H1 (cell line): Measurements from ENCODE around the gene PANK3. TPM values are rescaled to one million over a fixed set of nuclear protein-coding genes. Genes with fewer than 3 reads are reported as not detected.

Experiments
- CTCF ChIA-PET: fragments of 300-600 bp; sonication (Branson Sonifier 250); formaldehyde crosslinking; loops from one replicate; lab custom pipeline; 2021; ENCODE audit not compliant: partially characterized antibody; lab: Charles Lee
- POLR2A ChIA-PET: fragments of 300-600 bp; sonication (Branson Sonifier 250); formaldehyde crosslinking; loops from one replicate; lab custom pipeline; 2021; ENCODE audit warnings: inconsistent platforms; ENCODE audit not compliant: partially characterized antibody; lab: Charles Lee
- DNase-seq, 2 experiments: peaks; one replicate each; pipeline versions ENCODE4 v3.0.0 to v3.0.0-alpha.2; 2010 to 2022; ENCODE audit warnings: low spot score in 2 of 2, low read depth in 1 of 2, mixed read lengths in 1 of 2
- FAIRE-seq: peaks from 2 replicates; lab custom pipeline; 2011; peaks lifted over from hg19 to GRCh38; lab: Jason Lieb, UNC
- H2AFZ ChIP-seq: 2 replicates; pipeline ENCODE4 v1.8.1; 2012; ENCODE audit warnings: low read length, inconsistent platforms
- H2AK5ac ChIP-seq: 2 replicates; pipeline ENCODE4 v1.6.1; 2013; ENCODE audit warnings: low read depth, low read length
- H2BK120ac ChIP-seq: replicated peaks from 2 replicates; pipeline ENCODE3; 2013; ENCODE audit warnings: low read depth, low read length, inconsistent platforms
- H2BK12ac ChIP-seq: 2 replicates; pipeline ENCODE4 v1.6.1; 2013; ENCODE audit warnings: low read depth, low read length
- H2BK15ac ChIP-seq: 2 replicates; pipeline ENCODE4 v1.6.1; 2013; ENCODE audit warnings: low read length
- H2BK20ac ChIP-seq: 2 replicates; pipeline ENCODE4 v1.6.1; 2013; ENCODE audit warnings: low read length
- H2BK5ac ChIP-seq: 2 replicates; pipeline ENCODE4 v1.6.1; 2013; ENCODE audit warnings: low read depth, low read length
- H3K14ac ChIP-seq: 2 replicates; pipeline ENCODE4 v1.6.1; 2013; ENCODE audit warnings: inconsistent platforms; ENCODE audit not compliant: insufficient read length
- H3K18ac ChIP-seq: 2 replicates; pipeline ENCODE4 v1.6.1; 2013; ENCODE audit warnings: low read length; ENCODE audit errors: extremely low read depth
- H3K23ac ChIP-seq: 2 replicates; pipeline ENCODE4 v1.6.1; 2013; ENCODE audit warnings: inconsistent platforms; ENCODE audit not compliant: insufficient read length
- H3K23me2 ChIP-seq: 2 replicates; pipeline ENCODE4 v1.6.1; 2013; ENCODE audit warnings: low read depth, low read length
- H3K27ac ChIP-seq: 2 replicates; pipeline ENCODE4 v1.6.1; 2011; ENCODE audit warnings: low read depth, low read length, inconsistent platforms
- H3K27me3 ChIP-seq, 4 experiments: replicated peaks in 1 of 4; 1 replicate in 1 of 4; 2 replicates in 3 of 4; pipeline versions ENCODE4 v1.6.1 to v1.8.1; 2011 to 2013; ENCODE audit warnings: low read length in 3 of 4, mild to moderate bottlenecking in 3 of 4, inconsistent platforms in 2 of 4, mixed read lengths in 2 of 4, moderate library complexity in 1 of 4; ENCODE audit not compliant: control insufficient read depth in 3 of 4, insufficient read depth in 3 of 4; ENCODE audit errors: extremely low read depth in 1 of 4
- H3K36me3 ChIP-seq, 4 experiments: 2 replicates each; pipeline versions ENCODE4 v1.6.1 to v1.8.1; 2011 to 2013; ENCODE audit warnings: mild to moderate bottlenecking in 4 of 4, low read length in 3 of 4, moderate library complexity in 2 of 4, control low read depth in 1 of 4, inconsistent platforms in 1 of 4; ENCODE audit not compliant: insufficient read depth in 4 of 4, control insufficient read depth in 2 of 4
- H3K4ac ChIP-seq: replicated peaks from 2 replicates; pipeline ENCODE3; 2013; ENCODE audit warnings: low read length, low read depth, mixed read lengths, inconsistent platforms; ENCODE audit not compliant: insufficient read length
- H3K4me1 ChIP-seq, 4 experiments: replicated peaks in 1 of 4; 1 replicate in 1 of 4; 2 replicates in 3 of 4; pipeline versions ENCODE4 v1.6.1 to v1.8.1; 2011 to 2013; ENCODE audit warnings: low read length in 3 of 4, inconsistent platforms in 2 of 4, mixed read lengths in 1 of 4; ENCODE audit not compliant: insufficient read depth in 4 of 4, control insufficient read depth in 3 of 4
- H3K4me2 ChIP-seq, 2 experiments: 2 replicates each; pipeline versions ENCODE4 v1.6.1 to v1.8.1; 2011 to 2013; ENCODE audit warnings: low read depth in 2 of 2, low read length in 2 of 2, control low read depth in 1 of 2, inconsistent platforms in 1 of 2, mild to moderate bottlenecking in 1 of 2; ENCODE audit not compliant: insufficient read depth in 1 of 2
- H3K4me3 ChIP-seq, 4 experiments: fragments of 200-600, 300-600 bp in 1 of 4; sonication (generic), shearing (Covaris generic), sonication (Bioruptor Twin) in 1 of 4; 2 replicates each; pipeline versions ENCODE4 v1.5.1 to v1.8.1; 2011 to 2016; ENCODE audit warnings: low read length in 4 of 4, low read depth in 3 of 4, control low read depth in 2 of 4, inconsistent platforms in 2 of 4, mild to moderate bottlenecking in 2 of 4, mixed read lengths in 1 of 4, moderate library complexity in 1 of 4; ENCODE audit not compliant: insufficient read depth in 2 of 4; ENCODE audit errors: extremely low read depth in 1 of 4
- H3K56ac ChIP-seq: replicated peaks from 2 replicates; pipeline ENCODE3; 2013; ENCODE audit warnings: low read depth, mild to moderate bottlenecking, mixed read lengths, low read length, inconsistent platforms; ENCODE audit not compliant: insufficient read length
- H3K79me1 ChIP-seq: 2 replicates; pipeline ENCODE4 v1.6.1; 2013; ENCODE audit warnings: low read depth, low read length, control low read depth
- H3K79me2 ChIP-seq, 2 experiments: 2 replicates each; pipeline versions ENCODE4 v1.6.1 to v1.8.1; 2012 to 2013; ENCODE audit warnings: low read length in 2 of 2, mild to moderate bottlenecking in 2 of 2, inconsistent platforms in 1 of 2; ENCODE audit not compliant: insufficient read depth in 2 of 2, control insufficient read depth in 1 of 2
- H3K9ac ChIP-seq, 4 experiments: replicated peaks in 1 of 4; 1 replicate in 1 of 4; 2 replicates in 3 of 4; pipeline versions ENCODE4 v1.6.1 to v1.8.1; 2011 to 2013; ENCODE audit warnings: low read depth in 3 of 4, low read length in 3 of 4, control low read depth in 2 of 4, mild to moderate bottlenecking in 2 of 4, moderate library complexity in 2 of 4, inconsistent platforms in 1 of 4; ENCODE audit errors: extremely low read depth in 1 of 4
- H3K9me3 ChIP-seq, 2 experiments: 2 replicates each; pipeline versions ENCODE4 v1.6.1 to v1.8.1; 2012 to 2013; ENCODE audit warnings: mild to moderate bottlenecking in 2 of 2, moderate library complexity in 2 of 2, control low read depth in 1 of 2, inconsistent platforms in 1 of 2, low read depth in 1 of 2, low read length in 1 of 2, mixed read lengths in 1 of 2; ENCODE audit not compliant: insufficient read depth in 2 of 2
- H4K20me1 ChIP-seq, 2 experiments: replicated peaks in 1 of 2; 2 replicates each; pipeline versions ENCODE3 to v1.8.1; 2011 to 2013; ENCODE audit warnings: inconsistent platforms in 2 of 2, low read length in 2 of 2, mild to moderate bottlenecking in 1 of 2; ENCODE audit not compliant: insufficient read depth in 2 of 2, control insufficient read depth in 1 of 2
- H4K5ac ChIP-seq: 2 replicates; pipeline ENCODE4 v1.6.1; 2013; ENCODE audit warnings: low read length, low read depth, mixed read lengths, inconsistent platforms; ENCODE audit not compliant: insufficient read length
- H4K8ac ChIP-seq: 2 replicates; pipeline ENCODE4 v1.8.0; 2013; ENCODE audit warnings: mild to moderate bottlenecking, moderate library complexity, low read length, inconsistent platforms; ENCODE audit not compliant: insufficient read depth; ENCODE audit errors: extremely low read depth
- H4K91ac ChIP-seq: replicated peaks from 2 replicates; pipeline ENCODE3; 2013; ENCODE audit warnings: low read length, mixed read lengths, inconsistent platforms; ENCODE audit not compliant: insufficient read length
- CHD2 ChIP-seq: IDR thresholded peaks from 2 replicates; pipeline ENCODE4 v1.6.1; 2012; ENCODE audit warnings: low read length, improper control_type of control experiment
- EP300 ChIP-seq, 2 experiments: IDR thresholded peaks; 1 replicate in 1 of 2; 2 replicates in 1 of 2; pipeline ENCODE4 v1.6.1; 2011 to 2012; ENCODE audit warnings: low read depth in 2 of 2, low read length in 2 of 2, mild to moderate bottlenecking in 2 of 2, borderline replicate concordance in 1 of 2, inconsistent platforms in 1 of 2, moderate library complexity in 1 of 2
- EZH2 ChIP-seq: fragments of 200-600 bp; sonication (generic); IDR thresholded peaks from 2 replicates; pipeline ENCODE4 v1.7.1; 2012; ENCODE audit warnings: low read depth, mild to moderate bottlenecking, moderate library complexity, low read length, inconsistent platforms; ENCODE audit not compliant: severe bottlenecking
- KDM5A ChIP-seq: fragments of 200-600 bp; IDR thresholded peaks from 2 replicates; pipeline ENCODE4 v1.7.1; 2012; ENCODE audit warnings: mild to moderate bottlenecking, low read length, inconsistent platforms, mixed read lengths
- POLR2AphosphoS5 ChIP-seq: IDR thresholded peaks from 2 replicates; pipeline ENCODE4 v1.6.1; 2011; ENCODE audit warnings: low read depth, low read length
- SAP30 ChIP-seq: fragments of 300-600 bp; sonication (generic); IDR thresholded peaks from 2 replicates; pipeline ENCODE4 v1.7.1; 2012; ENCODE audit warnings: low read length, moderate library complexity, mild to moderate bottlenecking, inconsistent platforms; ENCODE audit not compliant: insufficient read depth, insufficient replicate concordance
- SIN3A ChIP-seq, 2 experiments: IDR thresholded peaks in 1 of 2; conservative IDR thresholded peaks in 1 of 2; 2 replicates each; pipeline ENCODE4 v1.6.1; 2011 to 2012; ENCODE audit warnings: low read length in 2 of 2, improper control_type of control experiment in 1 of 2, low read depth in 1 of 2, mild to moderate bottlenecking in 1 of 2
- SP2 ChIP-seq: IDR thresholded peaks from 2 replicates; pipeline ENCODE4 v1.6.1; 2012; ENCODE audit warnings: mild to moderate bottlenecking, low read length, inconsistent platforms
- TBP ChIP-seq: IDR thresholded peaks from 2 replicates; pipeline ENCODE4 v1.6.1; 2011; ENCODE audit warnings: low read depth, low read length, improper control_type of control experiment
- TCF12 ChIP-seq: IDR thresholded peaks from 2 replicates; pipeline ENCODE4 v1.6.1; 2011; ENCODE audit warnings: low read depth, mild to moderate bottlenecking, low read length
- WGBS, 2 experiments: shearing (Covaris generic) in 1 of 2; methylation state at CpG; one replicate each; pipeline versions ENCODE4 v1.1.6 to v1.1.7; 2013 to 2015; ENCODE audit warnings: low lambda C conversion rate in 2 of 2, mixed read lengths in 2 of 2, inconsistent platforms in 1 of 2, low coverage in 1 of 2, missing lambda C conversion rate in 1 of 2; ENCODE audit not compliant: insufficient replicate concordance in 2 of 2, insufficient coverage in 1 of 2, insufficient read length in 1 of 2; ENCODE audit errors: extremely low coverage in 1 of 2, missing lambda C conversion rate in 1 of 2; 5-methylcytosine and 5-hydroxymethylcytosine counted together
- polyA plus RNA-seq, 7 experiments: library from polyadenylated mRNA; depleted of rRNA in 3 of 7; stranded (reverse) in 5 of 7; unstranded in 2 of 7; fragments of >200 nt in 5 of 7; fragments of 200-250 nt in 2 of 7; gene quantifications; 1 replicate in 5 of 7; 2 replicates in 1 of 7; 4 replicates in 1 of 7; pipeline versions ENCODE4 v1.2.1 to v1.2.3, GENCODE V29; 2011 to 2013; ENCODE audit warnings: missing spikeins in 2 of 7, mixed read lengths in 2 of 7
- total RNA-seq: library from RNA; stranded (reverse); fragmentation: NEBNext Ultra II Directional; extraction: Animal tissue kit (Norgen Biotek cat#: 25700); gene quantifications from 2 replicates; pipeline ENCODE4 v1.2.1, GENCODE V29; 2021
- TF ChIP-seq, protein P1 (sequence below): IDR thresholded peaks from 2 replicates; pipeline ENCODE4 v1.6.1; 2011; ENCODE audit warnings: low read depth, mild to moderate bottlenecking, low read length; ENCODE audit not compliant: insufficient read depth
- TF ChIP-seq, protein P2 (sequence below): IDR thresholded peaks from 2 replicates; pipeline ENCODE4 v1.6.1; 2012; ENCODE audit warnings: inconsistent platforms
- TF ChIP-seq, protein P3 (sequence below): IDR thresholded peaks from 2 replicates; pipeline ENCODE4 v1.6.1; 2012; ENCODE audit warnings: inconsistent platforms

Gene PANK3
- total and polyA plus RNA-seq, 2 of the 8 experiments (the other 6 are each of a cell fraction or from before 2014, with no cell fraction given): 8.6 to 101 TPM

DNA sequence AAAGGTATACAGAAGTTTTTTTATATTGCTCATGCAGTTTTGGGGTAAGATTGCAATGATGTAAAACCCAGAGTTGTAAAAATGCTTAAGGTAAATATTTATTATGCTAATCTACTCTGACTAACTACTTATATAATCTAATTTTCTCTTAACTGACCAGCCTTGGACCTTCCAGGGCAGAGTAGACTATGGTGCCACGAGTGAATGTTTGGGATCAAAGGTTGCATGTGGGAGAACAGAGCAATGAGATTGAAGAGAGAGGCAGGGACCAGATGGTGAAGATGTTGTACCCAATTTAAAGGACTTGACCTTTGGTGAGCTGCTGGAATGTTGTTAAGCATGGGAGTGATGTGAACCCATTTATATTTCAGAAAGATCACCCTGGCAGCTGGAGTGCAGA lies 34.8 kb upstream of the PANK3 start:
- Histone ChIP-seq H3K23me2 (no peaks in the 10 kb centered on the region), H4K91ac (no peak overlapping the region)
- TF ChIP-seq TCF12 (no peak), SAP30 (no peak), CHD2 (no peak), EZH2 (no peak), KDM5A (no peak), POLR2AphosphoS5 (no peak), SIN3A (conservative IDR thresholded peaks at IDR 0.05 in 1 of 2, IDR thresholded peaks at IDR 0.05 in 1 of 2; ENCODE audit: low read depth in 1 of 2, low read length in 2 of 2) (no peak), TBP (no peak), SP2 (no peak), EP300 (IDR thresholded peaks at IDR 0.05; ENCODE audit: borderline replicate concordance in 1 of 2, low read depth in 2 of 2, low read length in 2 of 2) (no peak)
- TF ChIP-seq, protein P1, sequence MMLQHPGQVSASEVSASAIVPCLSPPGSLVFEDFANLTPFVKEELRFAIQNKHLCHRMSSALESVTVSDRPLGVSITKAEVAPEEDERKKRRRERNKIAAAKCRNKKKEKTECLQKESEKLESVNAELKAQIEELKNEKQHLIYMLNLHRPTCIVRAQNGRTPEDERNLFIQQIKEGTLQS: no peak
- TF ChIP-seq, protein P2, sequence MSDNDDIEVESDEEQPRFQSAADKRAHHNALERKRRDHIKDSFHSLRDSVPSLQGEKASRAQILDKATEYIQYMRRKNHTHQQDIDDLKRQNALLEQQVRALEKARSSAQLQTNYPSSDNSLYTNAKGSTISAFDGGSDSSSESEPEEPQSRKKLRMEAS: no peak
- TF ChIP-seq, protein P3, sequence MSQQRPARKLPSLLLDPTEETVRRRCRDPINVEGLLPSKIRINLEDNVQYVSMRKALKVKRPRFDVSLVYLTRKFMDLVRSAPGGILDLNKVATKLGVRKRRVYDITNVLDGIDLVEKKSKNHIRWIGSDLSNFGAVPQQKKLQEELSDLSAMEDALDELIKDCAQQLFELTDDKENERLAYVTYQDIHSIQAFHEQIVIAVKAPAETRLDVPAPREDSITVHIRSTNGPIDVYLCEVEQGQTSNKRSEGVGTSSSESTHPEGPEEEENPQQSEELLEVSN: no peak

More for the DNA sequence above, 34.8 kb upstream of the PANK3 start:
- H3K23ac ChIP-seq: no peak overlapping the region
- no peak overlapping the region for H3K4me2 ChIP-seq
- DNase-seq (no peak), FAIRE-seq (no peak)
- no peak overlapping the region for H3K14ac ChIP-seq
- H3K79me1 ChIP-seq: no peaks in the 10 kb centered on the region
- 84% methylated on average over 1 of the region's 1 CpG; no CpG with 5 or more reads in 1 of the 2 experiments for WGBS, 2 experiments
- no peaks in the 10 kb centered on the region for H4K20me1 ChIP-seq
- no peak overlapping the region for H2BK20ac ChIP-seq
- no peak overlapping the region for H3K27ac ChIP-seq
- H3K79me2 ChIP-seq: no peaks in the 10 kb centered on the region
- H2BK120ac ChIP-seq: no peak overlapping the region
- H3K4ac ChIP-seq: no peak overlapping the region
- no peak overlapping the region for H2AFZ ChIP-seq
- no peaks in the 10 kb centered on the region for H3K4me1 ChIP-seq
- H4K8ac ChIP-seq: no peak overlapping the region
- CTCF ChIA-PET: no interaction called here
- no peak overlapping the region for H2BK12ac ChIP-seq
- POLR2A ChIA-PET: no interaction called here
- H3K56ac ChIP-seq: no peak overlapping the region
- H3K36me3 ChIP-seq: no peaks in the 10 kb centered on the region
- H3K9ac ChIP-seq: no peak overlapping the region
- no peak overlapping the region for H3K4me3 ChIP-seq
- no peak overlapping the region for H2AK5ac ChIP-seq
- H2BK5ac ChIP-seq: no peak overlapping the region
- no peak overlapping the region for H4K5ac ChIP-seq
- no peak overlapping the region for H3K18ac ChIP-seq
- no peaks in the 10 kb centered on the region for H3K27me3 ChIP-seq
- H3K9me3 ChIP-seq: no peaks in the 10 kb centered on the region
- no peak overlapping the region for H2BK15ac ChIP-seq
